ENCODE measurements around the gene VPS50.

VPS50 gene

GRCh38 chr7:93382362-93382761, 150.2 kb downstream of the VPS50 start:
- DNase-seq (ENCODE audit: low spot score), result no peak
- in situ Hi-C loops (cut with MboI; ENCODE audit: low sequenced_read_pairs, unreplicated experiment), result no loop called here
- TF ChIP-seq CTCF (IDR thresholded peaks at IDR 0.05; ENCODE audit: borderline replicate concordance, control extremely low read depth, extremely low read depth, insufficient read depth, missing control alignments), result no peak

- no peak for DNase-seq (ENCODE audit: low spot score)
- in situ Hi-C loops (cut with MboI; ENCODE audit: low sequenced_read_pairs, unreplicated experiment), result no loop called here
Observed at GRCh38 chr7:93390660-93391059, 158.5 kb downstream of the VPS50 start.

GRCh38 chr7:93392984-93393383, 160.8 kb downstream of the VPS50 start:
- no peak for TF ChIP-seq CTCF (IDR thresholded peaks at IDR 0.05; ENCODE audit: borderline replicate concordance, control extremely low read depth, extremely low read depth, insufficient read depth, missing control alignments)
- no peak for DNase-seq (ENCODE audit: low spot score)
- in situ Hi-C loops (cut with MboI; ENCODE audit: low sequenced_read_pairs, unreplicated experiment), result no loop called here

More at GRCh38 chr7:93390660-93391059, 158.5 kb downstream of the VPS50 start:
- TF ChIP-seq CTCF (IDR thresholded peaks at IDR 0.05; ENCODE audit: borderline replicate concordance, control extremely low read depth, extremely low read depth, insufficient read depth, missing control alignments), result no peak

- TF ChIP-seq CTCF (IDR thresholded peaks at IDR 0.05; ENCODE audit: borderline replicate concordance, control extremely low read depth, extremely low read depth, insufficient read depth, missing control alignments), result no peak
- in situ Hi-C loops (cut with MboI; ENCODE audit: low sequenced_read_pairs, unreplicated experiment), result no loop called here
- no peak for DNase-seq (ENCODE audit: low spot score)
Observed at GRCh38 chr7:93399642-93400041, 167.5 kb downstream of the VPS50 start.

GRCh38 chr7:93402944-93403343, 170.8 kb downstream of the VPS50 start:
- no peak for TF ChIP-seq CTCF (IDR thresholded peaks at IDR 0.05; ENCODE audit: borderline replicate concordance, control extremely low read depth, extremely low read depth, insufficient read depth, missing control alignments)
- in situ Hi-C loops (cut with MboI; ENCODE audit: low sequenced_read_pairs, unreplicated experiment), result no loop called here
- DNase-seq (ENCODE audit: low spot score), result no peak

GRCh38 chr7:93407239-93407638, 175.1 kb downstream of the VPS50 start:
- no peak for DNase-seq (ENCODE audit: low spot score)
- TF ChIP-seq CTCF (IDR thresholded peaks at IDR 0.05; ENCODE audit: borderline replicate concordance, control extremely low read depth, extremely low read depth, insufficient read depth, missing control alignments), result no peak
- in situ Hi-C loops (cut with MboI; ENCODE audit: low sequenced_read_pairs, unreplicated experiment), result no loop called here

- no peak for TF ChIP-seq CTCF (IDR thresholded peaks at IDR 0.05; ENCODE audit: borderline replicate concordance, control extremely low read depth, extremely low read depth, insufficient read depth, missing control alignments)
- in situ Hi-C loops (cut with MboI; ENCODE audit: low sequenced_read_pairs, unreplicated experiment), result no loop called here
- DNase-seq (ENCODE audit: low spot score), result no peak
Observed at GRCh38 chr7:93409324-93409723, 177.2 kb downstream of the VPS50 start.
